SK-N-SH treated with all-trans-retinoic acid at 6 μM for 48 hours (cell line): Measurements from ENCODE around the gene PTEN.

Source experiments
- ATAC-seq: fragments of 200-7000 bp; cut with Tn5 transposase; 3 replicates; pipeline ENCODE4 v1.9.1; 2020; ENCODE audit warnings: mild to moderate bottlenecking, moderate library complexity
- ARNTL ChIP-seq: fragments of 450-650 bp; formaldehyde crosslinking; IDR thresholded peaks from 2 replicates; pipeline ENCODE4 v1.5.0; 2020; ENCODE audit warnings: low read depth, mild to moderate bottlenecking, moderate library complexity, borderline replicate concordance
- BACH2 ChIP-seq: fragments of 250-450 bp; sonication (Bioruptor Pico); IDR thresholded peaks from 2 replicates; pipeline ENCODE4 v1.9.0; 2021; ENCODE audit warnings: mild to moderate bottlenecking, borderline replicate concordance
- CREB5 ChIP-seq: fragments of 250-450 bp; sonication (Bioruptor Pico); IDR thresholded peaks from 2 replicates; pipeline ENCODE4 v1.5.1; 2020; ENCODE audit warnings: low read depth, mild to moderate bottlenecking, moderate library complexity
- CSRNP3 ChIP-seq: fragments of 250-450 bp; sonication (Bioruptor Pico); IDR thresholded peaks from 2 replicates; pipeline ENCODE4 v1.5.1; 2021; ENCODE audit warnings: mild to moderate bottlenecking, moderate library complexity
- ESRRG ChIP-seq: fragments of 250-450 bp; sonication (Bioruptor Pico); IDR thresholded peaks from 2 replicates; pipeline ENCODE4 v1.6.1; 2021; ENCODE audit warnings: mild to moderate bottlenecking
- ISL1 ChIP-seq: fragments of 250-450 bp; sonication (Bioruptor Pico); IDR thresholded peaks from 2 replicates; pipeline ENCODE4 v2.1.2; 2022; ENCODE audit warnings: mild to moderate bottlenecking, moderate library complexity
- OSR1 ChIP-seq: fragments of 250-450 bp; sonication (Bioruptor Pico); IDR thresholded peaks from 2 replicates; pipeline ENCODE4 v1.8.0; 2022; ENCODE audit warnings: moderate library complexity, mild to moderate bottlenecking, inconsistent platforms
- PATZ1 ChIP-seq: fragments of 250-450 bp; sonication (Bioruptor Pico); IDR thresholded peaks from 2 replicates; pipeline ENCODE4 v1.8.0; 2020; ENCODE audit warnings: mild to moderate bottlenecking, moderate library complexity, borderline replicate concordance
- POU6F1 ChIP-seq: fragments of 250-450 bp; sonication (Bioruptor Pico); IDR thresholded peaks from 2 replicates; pipeline ENCODE4 v1.8.0; 2021; ENCODE audit warnings: low read depth, mild to moderate bottlenecking, moderate library complexity, borderline replicate concordance
- SNAI2 ChIP-seq: fragments of 250-450 bp; sonication (Bioruptor Pico); IDR thresholded peaks from 2 replicates; pipeline ENCODE4 v1.5.0; 2020; ENCODE audit warnings: mild to moderate bottlenecking, moderate library complexity
- TCF4 ChIP-seq: fragments of 250-450 bp; sonication (Bioruptor Pico); IDR thresholded peaks from 2 replicates; pipeline ENCODE4 v1.8.0; 2021; ENCODE audit warnings: mild to moderate bottlenecking, moderate library complexity, borderline replicate concordance
- TOX ChIP-seq: fragments of 250-450 bp; sonication (Bioruptor Pico); IDR thresholded peaks from 2 replicates; pipeline ENCODE4 v1.8.0; 2021; ENCODE audit warnings: mild to moderate bottlenecking, moderate library complexity, borderline replicate concordance
- TSHZ2 ChIP-seq: fragments of 250-450 bp; sonication (Bioruptor Pico); IDR thresholded peaks from 2 replicates; pipeline ENCODE4 v1.5.0; 2020; ENCODE audit warnings: mild to moderate bottlenecking, moderate library complexity
- ZFP3 ChIP-seq: fragments of 250-450 bp; sonication (Bioruptor Pico); IDR thresholded peaks from 2 replicates; pipeline ENCODE4 v1.5.0; 2020; ENCODE audit warnings: mild to moderate bottlenecking, moderate library complexity
- ZFP30 ChIP-seq: fragments of 450-650 bp; formaldehyde crosslinking; IDR thresholded peaks from 2 replicates; pipeline ENCODE4 v1.5.0; 2022; ENCODE audit warnings: mild to moderate bottlenecking, moderate library complexity
- ZNF565 ChIP-seq: fragments of 450-650 bp; formaldehyde crosslinking; conservative IDR thresholded peaks from 2 replicates; pipeline ENCODE4 v1.5.0; 2020; ENCODE audit warnings: low read depth, mild to moderate bottlenecking, moderate library complexity
- ZNF8 ChIP-seq: fragments of 450-650 bp; formaldehyde crosslinking; IDR thresholded peaks from 2 replicates; pipeline ENCODE4 v1.5.0; 2020; ENCODE audit warnings: mild to moderate bottlenecking, moderate library complexity

Gene PTEN

GRCh38 chr10:87930934-87931835 lies 67.8 kb downstream of the PTEN start:
- ATAC-seq: peak; percentile 64
- TF ChIP-seq POU6F1 (CRISPR knock-in tag): no peak
- TF ChIP-seq ESRRG: no peak
- TF ChIP-seq ZFP3 (CRISPR knock-in tag): no peak
- peak; percentile 91 for TF ChIP-seq ISL1 (CRISPR knock-in tag)

GRCh38 chr10:87931836-87932230 lies 68.4 kb downstream of the PTEN start:
- no peak for TF ChIP-seq ZFP30
- peak; percentile 85; the same call in 1 of the 2 replicates for TF ChIP-seq POU6F1 (CRISPR knock-in tag)
- TF ChIP-seq OSR1 (CRISPR knock-in tag): no peak
- TF ChIP-seq ZNF8 (CRISPR knock-in tag): 0 out of 2 replicates have a peak, but pooled peaks have one; percentile 9
- peak; percentile 82 for TF ChIP-seq CREB5 (CRISPR knock-in tag)
- peak; percentile 85 for TF ChIP-seq PATZ1
- peak; percentile 93 for TF ChIP-seq ISL1 (CRISPR knock-in tag)
- TF ChIP-seq ARNTL: no peak
- TF ChIP-seq ZNF565 (CRISPR knock-in tag): no peak
- peak; percentile 74; the same call in 1 of the 2 replicates for TF ChIP-seq TOX (CRISPR knock-in tag)
- no peak for TF ChIP-seq BACH2 (CRISPR knock-in tag)
- TF ChIP-seq ESRRG: 0 out of 2 replicates have a peak, but pooled peaks have one; percentile 23
- no peak for TF ChIP-seq ZFP3 (CRISPR knock-in tag)
- no peak; the same call in 1 of the 2 replicates for TF ChIP-seq SNAI2 (CRISPR knock-in tag)
- peak; percentile 55; the same call in 1 of the 2 replicates for TF ChIP-seq TCF4 (CRISPR knock-in tag)
- peak; percentile 86 for TF ChIP-seq CSRNP3
- TF ChIP-seq TSHZ2: no peak
- peak; percentile 66 for ATAC-seq
